Measurements from ENCODE around the gene CXXC1.

GRCh38 chr18:50274044-50274442, 13.4 kb downstream of the CXXC1 start:
- TF ChIP-seq CTCF (IDR thresholded peaks at IDR 0.05; ENCODE audit: control extremely low read depth in 1 of 3, insufficient read depth in 1 of 3, low read depth in 1 of 3, low read length in 3 of 3) = no peak
- TF ChIP-seq TAF1 (IDR thresholded peaks at IDR 0.05; ENCODE audit: low read depth, low read length) = no peak
- no peak for TF ChIP-seq MAX (IDR thresholded peaks at IDR 0.05)
- TF ChIP-seq EP300 (IDR thresholded peaks at IDR 0.05; ENCODE audit: borderline replicate concordance in 1 of 2, low read depth in 2 of 2, low read length in 2 of 2) = no peak
- TF ChIP-seq POLR2AphosphoS5 (IDR thresholded peaks at IDR 0.05; ENCODE audit: low read depth, low read length) = no peak
- TF ChIP-seq SIX5 (IDR thresholded peaks at IDR 0.05; ENCODE audit: low read depth, low read length) = no peak

Data from H1 (cell line).